GM21528 (cell line): ENCODE data around the gene VPS26B.
"Not testable (repeated sequence)": the region's sequence is repeated elsewhere in the genome, so short reads cannot be mapped to it uniquely, and the experiment has no call there.

ENCODE experiments used
- ATAC-seq: cut with Tn5 transposase; IDR thresholded peaks from one replicate; pipeline ENCODE4 v1.9.1; 2021; ENCODE audit warnings: mild to moderate bottlenecking, moderate library complexity; ENCODE audit not compliant: unreplicated experiment, low FRiP score

VPS26B gene

DNA sequence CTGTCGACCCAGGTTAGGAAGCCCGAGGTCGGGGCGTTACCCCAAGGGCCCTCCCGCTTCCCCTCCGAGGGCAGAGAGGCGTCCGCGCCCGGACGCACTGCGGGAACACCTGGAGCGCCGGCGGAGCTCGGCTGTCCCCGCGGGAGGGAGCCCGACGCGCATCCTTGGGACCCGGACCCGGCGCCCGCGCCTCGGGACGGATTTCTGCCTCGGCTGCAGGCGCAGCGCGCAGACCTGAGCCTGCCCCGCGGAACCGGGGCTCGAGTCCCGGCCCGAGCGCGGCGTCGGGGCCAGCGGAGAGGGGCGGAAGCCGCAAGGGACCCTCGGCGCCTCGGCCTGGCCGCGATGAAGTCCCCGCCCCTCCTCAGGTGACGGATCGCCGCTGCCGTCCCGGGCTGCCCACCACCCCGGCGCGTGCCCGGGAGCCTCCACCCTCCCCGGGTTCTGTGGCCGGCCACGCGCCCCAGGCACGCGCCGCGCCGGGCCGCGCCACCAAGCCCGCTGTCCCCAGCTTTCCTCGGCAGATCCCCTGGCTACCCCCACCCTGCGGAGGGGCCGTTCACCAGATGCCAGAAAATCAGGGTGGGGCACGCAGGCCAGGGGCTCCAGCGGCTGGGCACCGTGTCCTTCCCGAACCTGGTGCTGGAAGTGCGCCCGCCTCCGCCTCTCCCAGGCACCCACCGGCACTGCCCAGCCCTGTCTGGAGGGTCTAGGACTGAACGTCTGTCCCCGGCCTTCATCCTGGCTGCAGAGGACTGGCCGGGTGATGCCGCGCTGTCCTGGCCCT lies 52.1 kb downstream of the VPS26B start:
- ATAC-seq, result peak; percentile 22

DNA sequence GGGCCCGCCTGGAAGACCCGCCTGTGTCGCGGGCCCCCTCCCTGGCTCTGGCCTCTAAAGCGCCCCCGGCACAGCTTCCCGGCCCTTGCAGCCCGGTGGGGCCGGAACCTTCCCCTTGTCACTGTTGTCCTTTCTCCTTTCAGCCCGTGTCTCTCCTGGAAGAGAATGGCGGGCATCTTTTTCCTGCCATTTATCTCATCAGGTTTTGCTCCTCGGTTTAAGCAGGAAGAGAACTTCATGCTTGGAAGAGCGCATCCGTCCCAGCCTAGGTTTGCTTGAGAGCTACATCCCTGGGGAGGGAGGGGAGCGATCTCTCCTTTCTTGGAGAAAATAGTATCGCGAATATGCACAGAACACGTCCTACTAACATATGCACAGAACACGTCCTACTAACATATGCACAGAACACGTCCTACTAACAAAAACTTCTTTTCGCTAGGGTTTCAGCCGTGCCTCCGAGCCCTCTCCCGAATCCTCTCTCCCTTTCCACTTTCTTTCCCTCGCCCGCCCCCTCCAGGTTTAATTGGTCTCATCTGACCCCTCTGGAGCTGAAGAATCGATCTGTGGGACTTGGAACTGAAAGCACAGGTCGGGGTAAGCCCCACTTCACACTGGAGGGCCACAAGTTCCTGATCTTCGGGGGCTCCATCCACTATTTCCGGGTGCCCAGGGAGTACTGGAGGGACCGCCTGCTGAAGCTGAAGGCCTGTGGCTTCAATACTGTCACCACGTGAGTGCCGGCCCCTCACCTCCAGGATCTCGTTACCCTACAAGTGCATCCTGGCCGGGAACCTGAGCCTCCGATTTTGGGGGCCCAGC lies 52.9 kb downstream of the VPS26B start:
- ATAC-seq, result no peak

DNA sequence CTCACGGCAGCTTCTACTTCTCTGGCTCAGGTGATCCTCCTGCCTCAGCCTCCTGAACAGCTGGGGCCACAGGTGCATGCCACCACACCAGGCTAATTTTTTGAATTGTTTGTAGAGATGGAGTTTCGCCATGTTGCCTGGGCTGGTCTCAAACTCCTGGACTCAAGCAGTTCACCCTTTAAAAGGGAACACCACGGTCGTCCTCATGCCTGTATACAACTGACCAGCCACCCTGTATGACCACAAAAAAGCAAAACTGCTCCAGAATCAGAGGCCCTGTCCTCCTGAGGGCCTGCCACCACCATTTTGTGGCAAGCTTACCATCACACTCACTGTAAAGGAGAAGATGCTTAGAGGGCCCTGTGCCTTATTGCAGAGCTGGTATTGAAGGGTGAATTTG lies 53.9 kb downstream of the VPS26B start:
- no peak for ATAC-seq

DNA sequence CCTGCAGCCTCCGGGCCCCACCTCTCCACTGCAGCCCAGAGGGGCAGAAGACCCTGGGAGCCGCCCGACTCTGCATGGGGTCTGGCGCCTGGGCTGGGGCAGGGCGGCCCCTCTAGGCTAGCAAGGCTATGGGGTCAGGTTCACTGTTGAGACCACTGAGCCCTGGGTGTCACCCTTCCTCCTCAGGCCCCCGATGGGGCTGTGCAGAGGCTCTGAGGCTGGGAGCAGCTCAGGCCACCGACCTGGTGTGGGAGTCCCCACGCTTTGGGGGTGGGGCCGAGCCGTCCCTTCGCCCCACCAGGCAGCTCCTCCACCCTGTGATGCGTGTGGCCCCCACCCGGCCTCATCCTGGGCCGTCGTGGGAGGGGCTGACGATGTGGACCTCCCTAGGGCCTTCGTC lies 57.2 kb downstream of the VPS26B start:
- ATAC-seq, result not testable (repeated sequence)

DNA sequence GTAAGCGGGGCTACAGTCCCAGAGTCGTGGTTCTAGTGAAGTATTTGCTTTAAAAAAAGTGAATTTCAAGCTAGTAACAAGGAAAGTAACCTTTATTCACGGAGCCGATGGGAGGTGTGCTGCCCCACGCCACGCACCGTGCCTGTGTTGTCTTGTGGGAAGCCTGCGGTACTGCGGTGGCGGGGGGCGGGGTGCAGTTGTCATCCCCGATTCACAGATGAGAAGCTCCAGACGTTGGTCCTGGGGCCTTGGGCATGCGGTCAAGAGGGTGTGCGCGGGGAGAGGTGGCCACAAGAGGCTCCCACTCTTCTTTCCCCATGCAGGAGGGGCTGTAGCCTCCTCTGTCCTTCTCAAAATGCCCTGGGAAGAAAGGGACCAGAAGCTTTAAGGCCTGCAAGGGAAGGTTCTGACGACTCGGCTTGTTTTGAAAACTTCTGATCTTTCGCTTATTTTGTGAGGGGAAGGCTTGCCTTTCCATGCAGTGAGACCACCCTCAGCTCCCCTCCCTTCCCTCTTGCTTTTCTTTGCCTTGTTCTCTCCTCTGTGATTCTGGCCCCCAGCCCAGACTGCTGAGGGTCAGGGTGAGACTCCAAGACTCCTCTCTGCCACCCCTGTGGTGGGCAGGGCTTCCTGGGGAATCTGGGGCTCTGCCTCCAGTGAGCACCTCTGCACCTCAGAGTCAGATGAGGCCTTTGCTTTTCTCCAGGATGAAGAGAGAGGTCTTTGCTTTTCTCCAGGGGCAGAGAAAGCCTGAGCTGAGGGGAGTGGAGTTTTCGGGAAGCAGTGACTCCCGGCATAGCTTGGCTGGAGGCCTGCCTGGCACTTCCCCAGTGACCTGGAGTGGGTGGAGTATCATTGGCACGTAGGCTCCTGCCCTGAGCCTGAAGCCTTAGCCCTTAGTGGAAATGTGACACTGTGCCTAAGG lies 57.9 kb downstream of the VPS26B start:
- ATAC-seq, result no peak

DNA sequence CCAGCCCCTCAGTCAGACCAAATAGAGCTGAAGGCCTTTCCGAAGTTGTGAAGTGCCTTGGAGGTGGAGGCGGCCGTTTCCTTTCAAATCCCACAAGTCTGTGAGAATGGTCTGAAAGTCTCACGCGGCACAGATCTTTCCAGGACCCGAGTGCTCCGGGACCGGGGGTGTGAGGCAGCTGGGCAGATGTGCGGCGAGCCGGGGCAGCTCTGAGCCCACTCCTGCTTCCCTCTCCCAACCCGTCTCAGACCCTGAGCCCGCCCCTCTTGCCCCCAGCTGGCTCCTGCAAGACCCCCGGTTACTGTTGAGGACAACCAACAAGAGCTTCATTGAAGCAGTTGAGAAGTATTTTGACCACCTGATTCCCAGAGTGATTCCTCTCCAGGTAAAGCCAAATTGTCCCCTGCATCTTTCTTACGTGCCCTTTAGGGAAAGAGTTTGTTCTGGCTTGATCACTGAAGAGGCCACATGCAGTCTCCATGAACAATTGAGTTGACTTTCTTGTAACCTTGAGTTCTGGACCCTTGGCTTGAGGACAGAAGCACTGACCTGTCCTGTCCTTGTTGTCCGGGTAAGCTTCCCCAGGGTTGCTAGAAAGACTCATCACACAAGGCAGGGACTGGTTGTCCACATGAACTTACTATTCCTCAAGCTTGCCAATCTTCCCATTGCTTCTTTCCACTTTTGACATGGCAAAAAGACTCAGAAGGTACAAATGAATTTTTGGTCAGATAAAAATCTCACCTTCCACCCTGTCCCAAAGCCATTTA lies 59.2 kb downstream of the VPS26B start:
- no peak for ATAC-seq

DNA sequence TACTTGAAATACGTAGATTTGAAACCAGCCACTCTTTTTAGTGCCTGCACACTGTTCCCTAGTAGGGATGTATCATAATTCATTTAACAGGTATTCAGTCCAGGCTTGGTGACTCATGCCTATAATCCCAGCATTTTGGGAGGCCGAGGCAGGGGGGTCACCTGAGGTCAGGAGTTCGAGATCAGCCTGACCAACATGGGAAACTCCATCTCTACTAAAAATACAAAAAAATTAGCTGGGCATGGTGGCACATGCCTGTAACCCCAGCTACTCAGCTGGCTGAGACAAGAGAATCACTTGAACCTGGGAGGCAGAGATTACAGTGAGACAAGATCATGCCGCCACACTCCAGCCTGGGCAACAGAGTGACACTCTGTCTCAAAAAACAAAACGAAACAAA lies 59.9 kb downstream of the VPS26B start:
- ATAC-seq, result not testable (repeated sequence)

DNA sequence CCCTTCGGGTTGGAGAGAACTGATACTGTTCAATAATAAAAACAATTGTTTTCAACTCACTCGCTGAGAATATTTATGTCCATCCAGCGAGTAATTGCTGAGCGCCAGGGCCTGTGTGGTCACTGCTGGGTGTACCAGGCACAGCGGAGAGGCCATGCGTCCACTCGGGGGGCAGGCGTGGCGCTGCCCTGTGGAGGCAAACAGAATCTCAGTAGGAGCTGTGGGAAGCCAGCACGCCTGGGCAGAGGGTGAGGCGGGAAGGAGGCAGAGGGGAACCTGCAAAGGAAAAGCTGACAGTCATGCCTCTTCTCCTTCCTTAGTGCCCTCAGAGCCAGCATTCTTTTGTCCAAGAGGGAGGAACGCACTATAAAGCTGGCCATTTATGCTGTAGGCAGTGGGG lies 63.1 kb downstream of the VPS26B start:
- no peak for ATAC-seq

DNA sequence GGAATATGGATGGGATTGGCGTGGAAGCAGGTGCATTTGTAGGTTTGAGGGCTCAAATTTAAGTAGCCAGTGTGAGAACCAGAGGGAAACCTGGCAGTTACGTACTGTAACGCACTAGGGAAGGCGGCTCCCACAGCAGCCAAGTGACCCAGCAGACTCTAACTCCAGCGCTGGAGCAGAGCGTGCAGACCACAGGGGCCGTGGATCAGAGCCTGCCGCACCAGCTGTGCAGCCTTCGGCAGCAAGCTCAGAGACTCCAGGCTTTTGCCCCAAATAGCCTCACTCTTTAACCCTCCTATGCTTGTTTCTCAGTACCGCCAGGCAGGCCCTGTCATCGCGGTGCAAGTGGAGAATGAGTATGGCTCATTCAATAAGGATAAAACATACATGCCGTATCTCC lies 64.0 kb downstream of the VPS26B start:
- ATAC-seq, result no peak

DNA sequence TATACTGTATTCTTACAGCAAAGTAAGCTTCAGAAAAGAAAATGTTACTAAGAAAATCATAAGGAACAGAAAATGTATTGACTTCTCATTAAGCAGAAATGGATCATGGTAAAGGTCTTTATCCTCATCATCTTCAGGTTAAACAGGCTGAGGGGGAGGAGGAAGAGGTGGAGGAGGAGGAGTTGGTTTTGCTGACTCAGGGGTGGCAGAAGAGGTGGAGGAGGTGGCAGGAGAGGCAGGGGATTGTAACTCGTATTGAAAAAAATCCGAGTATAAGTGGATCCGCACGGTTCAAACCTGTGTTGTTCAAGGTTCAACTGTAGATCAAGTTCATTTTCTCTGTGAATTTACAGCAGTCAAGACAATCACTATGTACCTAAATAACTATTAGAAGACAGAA lies 64.7 kb downstream of the VPS26B start:
- ATAC-seq, result no peak

DNA sequence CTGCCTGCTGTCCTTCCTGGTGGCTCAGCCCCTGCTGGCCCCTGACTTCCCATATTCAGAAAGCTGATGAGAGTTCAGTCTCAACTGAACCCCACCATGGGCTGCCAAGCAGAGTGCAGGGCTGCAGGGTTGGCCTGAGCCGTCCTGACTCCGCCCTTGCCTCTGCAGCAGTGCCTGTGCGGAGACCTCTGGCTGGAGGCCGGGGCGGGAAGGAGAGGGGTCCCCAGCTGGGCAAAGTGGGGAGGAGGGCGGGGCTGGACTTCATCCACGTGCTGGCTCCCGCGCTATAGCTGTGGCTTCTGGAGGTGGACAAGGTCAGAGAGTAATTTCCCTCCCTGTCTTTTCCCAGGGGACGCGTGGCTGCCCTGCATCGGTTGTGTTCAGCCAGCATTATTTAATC lies 65.3 kb downstream of the VPS26B start:
- ATAC-seq, result no peak

DNA sequence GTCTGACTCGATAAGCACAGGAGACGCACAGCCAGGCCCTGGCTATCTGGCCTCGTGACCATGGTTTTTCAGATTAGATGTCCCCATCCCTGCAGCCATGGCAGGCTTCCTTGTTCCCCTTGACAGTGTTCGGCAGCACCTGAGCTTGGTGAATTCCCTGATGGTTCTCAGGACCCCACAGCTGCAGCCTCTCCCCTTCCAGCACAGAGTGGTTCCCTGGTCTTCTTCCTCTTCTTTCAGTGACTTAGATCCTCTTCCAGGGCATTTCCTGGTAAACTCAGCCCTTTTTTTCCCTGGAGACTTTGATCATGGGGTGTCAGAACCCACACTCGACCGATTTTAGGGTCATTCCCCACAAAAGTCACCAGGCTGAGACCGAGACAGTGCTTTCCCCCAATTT lies 66.2 kb downstream of the VPS26B start:
- ATAC-seq, result no peak

DNA sequence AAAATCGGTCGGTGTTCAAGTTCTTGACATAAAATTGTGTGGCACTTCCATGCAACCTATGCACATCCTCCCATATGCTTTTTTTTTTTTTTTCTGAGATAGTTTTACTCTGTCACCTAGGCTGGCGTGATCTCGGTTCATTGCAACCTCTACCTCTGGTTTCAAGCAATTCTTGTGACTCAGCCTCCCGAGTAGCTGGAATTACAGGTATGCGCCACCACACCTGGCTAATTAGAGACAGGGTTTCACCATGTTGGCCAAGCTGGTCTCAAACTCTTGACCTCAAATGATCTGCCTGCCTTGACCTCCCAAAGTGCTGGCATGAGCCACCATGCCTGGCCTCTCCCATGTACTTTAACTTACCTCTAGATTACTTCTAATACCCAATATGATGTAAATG lies 66.7 kb downstream of the VPS26B start:
- ATAC-seq, result no peak

DNA sequence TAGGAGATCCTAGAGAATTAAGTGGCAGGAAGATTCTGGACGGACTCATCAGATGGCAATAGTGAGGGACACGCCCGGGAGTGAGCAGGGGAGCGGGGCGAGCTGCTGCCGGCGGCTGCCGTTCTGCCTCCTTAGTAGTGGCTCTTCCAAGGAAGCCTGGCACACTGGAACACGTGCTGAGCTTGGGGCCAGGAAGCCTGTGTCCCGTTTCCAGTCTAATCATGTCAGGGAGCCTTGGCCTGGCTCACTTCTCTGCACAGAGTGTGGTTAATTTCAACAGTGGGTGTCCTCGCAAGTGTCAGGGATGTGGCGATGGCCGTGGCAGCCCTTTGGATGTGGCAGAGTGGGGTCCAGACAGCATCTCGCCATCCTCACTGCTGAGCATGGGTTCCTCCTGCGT lies 68.2 kb downstream of the VPS26B start:
- no peak for ATAC-seq

DNA sequence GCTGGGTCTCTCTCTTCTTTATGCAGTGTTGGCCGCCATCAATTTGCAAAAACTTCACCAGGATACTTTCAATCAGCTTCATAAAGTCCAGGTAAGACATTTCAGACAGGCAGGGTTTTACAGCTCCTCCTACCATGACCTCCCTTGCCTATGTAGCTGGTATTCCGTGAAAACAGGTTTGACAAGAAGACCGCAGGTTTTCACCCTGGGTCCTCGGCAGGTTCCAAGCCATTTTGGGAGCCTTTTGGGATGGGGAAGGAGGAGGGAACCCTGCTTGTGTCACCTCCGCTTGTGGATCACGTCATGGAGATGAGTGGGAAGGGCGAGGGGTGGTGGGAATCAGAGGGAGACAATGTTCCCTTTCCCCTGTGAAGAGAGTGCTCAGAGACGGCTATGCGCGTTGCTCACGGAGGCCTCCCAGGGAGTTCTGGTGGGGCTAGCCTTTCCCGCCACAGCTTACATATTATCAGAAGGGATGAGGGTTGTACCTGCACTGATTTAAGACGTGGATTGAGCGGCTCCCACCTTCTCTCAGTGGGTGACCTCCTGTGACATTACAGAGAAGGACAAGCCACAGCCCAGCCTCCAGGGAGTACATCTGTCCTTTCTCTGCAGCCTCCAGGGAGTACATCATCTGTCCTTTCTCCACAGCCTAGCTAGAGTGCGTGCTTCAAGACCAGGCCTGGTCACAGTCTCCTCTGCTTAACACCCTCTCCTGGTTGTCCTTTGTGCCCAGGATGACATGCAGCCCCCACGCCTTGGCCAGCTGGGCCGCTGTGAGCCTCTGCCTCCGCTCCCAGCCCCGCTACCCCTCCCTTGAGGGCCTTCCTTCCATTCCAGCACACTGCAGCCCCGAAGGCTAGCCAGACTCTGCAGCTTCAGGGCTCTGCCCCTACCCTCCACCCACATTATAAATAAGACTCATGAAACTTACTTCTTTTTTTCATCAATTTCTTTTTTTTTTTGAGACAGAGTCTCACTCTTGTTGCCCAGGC lies 68.9 kb downstream of the VPS26B start:
- ATAC-seq, result no peak

DNA sequence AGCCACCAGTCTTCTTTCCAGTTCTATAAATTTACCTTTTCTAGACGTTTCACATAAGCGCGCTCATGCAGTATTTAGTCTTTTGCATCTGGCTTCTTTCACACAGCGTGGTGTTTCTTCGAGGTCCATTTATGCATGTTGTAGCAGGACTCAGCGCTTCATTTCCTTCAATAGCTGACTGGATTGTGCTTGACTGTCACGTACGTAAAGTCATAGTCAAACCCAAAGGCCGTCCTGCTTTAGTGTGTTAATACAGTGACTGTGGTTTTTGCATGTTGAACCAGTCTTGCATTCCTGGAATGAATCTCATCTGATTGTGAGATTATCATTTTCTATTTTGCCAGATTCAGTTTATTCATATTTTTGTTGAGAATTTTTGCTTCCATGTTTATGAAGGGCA lies 70.2 kb downstream of the VPS26B start:
- no peak for ATAC-seq
